Transverse colon (tissue), 4 donors: ENCODE results near the gene ENHO.

Experiments used
- CTCF ChIP-seq, 5 experiments: fragments of 200-600 bp in 3 of 5; fragments of 450-650 bp in 2 of 5; sonication (generic) in 3 of 5; IDR thresholded peaks; 1 replicate in 2 of 5; 2 replicates in 3 of 5; pipeline ENCODE4 v1.5.1; 2016 to 2017; ENCODE audit warnings: antibody characterized with exemption in 5 of 5, inconsistent platforms in 3 of 5, mild to moderate bottlenecking in 2 of 5, moderate library complexity in 1 of 5
- EP300 ChIP-seq: sonication (generic); formaldehyde crosslinking; IDR thresholded peaks from one replicate; pipeline ENCODE4 v1.6.1; 2017; ENCODE audit warnings: antibody characterized with exemption, low read depth
- POLR2A ChIP-seq: fragments of 450-650 bp; IDR thresholded peaks from one replicate; pipeline ENCODE4 v1.6.1; 2016; ENCODE audit warnings: antibody characterized with exemption, mild to moderate bottlenecking, moderate library complexity
- POLR2AphosphoS5 ChIP-seq, 3 donors: sonication (generic); formaldehyde crosslinking; IDR thresholded peaks; one replicate each; pipeline ENCODE4 v1.6.1; 2016; ENCODE audit warnings: antibody characterized with exemption in 3 of 3

GRCh38 chr9:34565856-34566255 lies 43.1 kb upstream of the ENHO start:
- TF ChIP-seq CTCF (IDR thresholded peaks at IDR 0.05): no peak
- no peak for TF ChIP-seq POLR2AphosphoS5 (IDR thresholded peaks at IDR 0.05)
- TF ChIP-seq POLR2A: no peak
- no peak for TF ChIP-seq EP300
